ENCODE data around the gene CYP3A7.
"Not testable (repeated sequence)": the region's sequence is repeated elsewhere in the genome, so short reads cannot be mapped to it uniquely, and the experiment has no call there.

Gene CYP3A7

DNA sequence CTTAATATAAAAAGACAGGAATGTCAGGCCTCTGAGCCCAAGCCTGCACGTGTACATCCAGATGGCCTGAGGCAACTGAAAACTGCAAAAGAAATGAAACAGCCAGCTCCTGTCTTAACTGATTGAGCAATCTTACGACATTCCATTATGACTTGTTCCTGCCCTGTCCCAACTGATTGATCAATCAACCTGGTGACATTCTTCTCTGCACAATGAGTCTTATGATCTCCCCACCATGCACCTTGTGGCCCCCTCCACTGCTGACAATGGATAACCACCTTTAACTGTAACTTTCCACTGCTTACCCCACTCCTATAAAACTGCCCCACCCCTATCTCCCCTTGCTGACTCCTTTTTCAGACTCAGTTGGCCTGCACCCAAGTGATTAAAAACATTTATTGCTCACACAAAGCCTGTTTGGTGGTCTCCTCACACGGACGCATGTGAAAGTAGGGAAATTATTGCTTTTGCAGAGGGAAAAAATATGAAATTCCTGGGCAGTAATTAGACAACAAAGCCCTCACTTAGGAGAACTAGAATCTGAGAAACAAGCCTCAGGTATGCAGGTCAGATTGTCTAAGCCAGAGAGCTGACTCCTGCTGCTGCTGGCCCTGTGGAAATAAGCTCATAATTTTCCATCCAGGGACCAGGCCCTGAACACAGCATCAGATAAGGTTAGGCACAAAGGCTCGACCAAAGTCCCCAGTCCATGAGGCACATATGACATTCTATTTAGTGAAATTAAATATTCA, 5.3 kb downstream of the CYP3A7 start:
- DNase-seq, result no peak
- Mint-ChIP-seq H3K4me1 (no peaks in the 10 kb centered on the region), H3K27ac (no peak overlapping the region), H3K27me3 (ENCODE audit: low read depth, poor library complexity) (no peaks in the 10 kb centered on the region), H3K9me3 (no peaks in the 10 kb centered on the region), H3K4me3 (no peak overlapping the region), H3K36me3 (ENCODE audit: low read depth) (no peaks in the 10 kb centered on the region)
- TF ChIP-seq, protein P1, sequence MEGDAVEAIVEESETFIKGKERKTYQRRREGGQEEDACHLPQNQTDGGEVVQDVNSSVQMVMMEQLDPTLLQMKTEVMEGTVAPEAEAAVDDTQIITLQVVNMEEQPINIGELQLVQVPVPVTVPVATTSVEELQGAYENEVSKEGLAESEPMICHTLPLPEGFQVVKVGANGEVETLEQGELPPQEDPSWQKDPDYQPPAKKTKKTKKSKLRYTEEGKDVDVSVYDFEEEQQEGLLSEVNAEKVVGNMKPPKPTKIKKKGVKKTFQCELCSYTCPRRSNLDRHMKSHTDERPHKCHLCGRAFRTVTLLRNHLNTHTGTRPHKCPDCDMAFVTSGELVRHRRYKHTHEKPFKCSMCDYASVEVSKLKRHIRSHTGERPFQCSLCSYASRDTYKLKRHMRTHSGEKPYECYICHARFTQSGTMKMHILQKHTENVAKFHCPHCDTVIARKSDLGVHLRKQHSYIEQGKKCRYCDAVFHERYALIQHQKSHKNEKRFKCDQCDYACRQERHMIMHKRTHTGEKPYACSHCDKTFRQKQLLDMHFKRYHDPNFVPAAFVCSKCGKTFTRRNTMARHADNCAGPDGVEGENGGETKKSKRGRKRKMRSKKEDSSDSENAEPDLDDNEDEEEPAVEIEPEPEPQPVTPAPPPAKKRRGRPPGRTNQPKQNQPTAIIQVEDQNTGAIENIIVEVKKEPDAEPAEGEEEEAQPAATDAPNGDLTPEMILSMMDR (IDR thresholded peaks at IDR 0.05), result no peak

DNA sequence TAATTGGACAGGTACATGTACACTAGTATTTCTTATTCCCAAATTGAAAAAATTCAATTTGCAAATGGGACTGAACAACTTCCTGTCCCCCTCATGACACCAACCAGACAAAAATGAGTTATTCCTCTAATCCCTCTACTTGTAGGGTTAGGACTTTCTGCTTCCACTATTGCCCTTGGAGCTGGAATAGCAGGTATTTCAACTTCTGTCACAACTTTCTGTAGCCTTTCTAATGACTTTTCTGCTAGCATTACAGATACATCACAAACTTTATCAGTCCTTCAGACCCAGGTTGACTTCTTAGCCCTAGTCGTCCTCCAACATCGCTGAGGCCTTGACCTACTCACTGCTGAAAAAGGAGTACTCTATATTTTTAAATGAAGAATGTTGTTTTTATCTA, 6.4 kb downstream of the CYP3A7 start:
- Mint-ChIP-seq H3K4me3 (no peak overlapping the region), H3K27ac (no peak overlapping the region), H3K4me1 (no peaks in the 10 kb centered on the region), H3K27me3 (ENCODE audit: low read depth, poor library complexity) (no peaks in the 10 kb centered on the region), H3K9me3 (no peaks in the 10 kb centered on the region), H3K36me3 (ENCODE audit: low read depth) (no peaks in the 10 kb centered on the region)
- TF ChIP-seq, protein P1 (IDR thresholded peaks at IDR 0.05), result no peak
- no peak for DNase-seq

DNA sequence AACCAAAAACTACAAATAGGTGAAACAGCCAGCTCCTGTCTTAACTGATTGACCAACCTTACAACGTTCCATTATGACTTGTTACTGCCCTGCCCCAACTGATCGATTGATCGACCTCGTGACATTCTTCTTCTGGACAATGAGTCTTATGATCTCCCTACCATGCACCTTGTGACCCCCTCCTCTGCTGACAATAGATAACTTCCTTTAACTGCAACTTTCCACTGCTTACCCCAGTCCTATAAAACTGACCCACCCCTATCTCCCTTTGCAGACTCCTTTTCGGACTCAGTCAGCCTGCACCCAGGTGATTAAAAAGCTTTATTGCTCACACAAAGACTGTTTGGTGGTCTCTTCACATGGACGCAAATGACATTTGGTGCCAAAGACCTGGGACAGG, 11.8 kb downstream of the CYP3A7 start:
- not testable (repeated sequence) for H3K27ac Mint-ChIP-seq; H3K9me3 Mint-ChIP-seq; H3K4me1 Mint-ChIP-seq; DNase-seq; H3K4me3 Mint-ChIP-seq; H3K36me3 Mint-ChIP-seq (ENCODE audit: low read depth)
- peaks cover 15% of the 10 kb centered on the region for H3K27me3 Mint-ChIP-seq (ENCODE audit: low read depth, poor library complexity)

DNA sequence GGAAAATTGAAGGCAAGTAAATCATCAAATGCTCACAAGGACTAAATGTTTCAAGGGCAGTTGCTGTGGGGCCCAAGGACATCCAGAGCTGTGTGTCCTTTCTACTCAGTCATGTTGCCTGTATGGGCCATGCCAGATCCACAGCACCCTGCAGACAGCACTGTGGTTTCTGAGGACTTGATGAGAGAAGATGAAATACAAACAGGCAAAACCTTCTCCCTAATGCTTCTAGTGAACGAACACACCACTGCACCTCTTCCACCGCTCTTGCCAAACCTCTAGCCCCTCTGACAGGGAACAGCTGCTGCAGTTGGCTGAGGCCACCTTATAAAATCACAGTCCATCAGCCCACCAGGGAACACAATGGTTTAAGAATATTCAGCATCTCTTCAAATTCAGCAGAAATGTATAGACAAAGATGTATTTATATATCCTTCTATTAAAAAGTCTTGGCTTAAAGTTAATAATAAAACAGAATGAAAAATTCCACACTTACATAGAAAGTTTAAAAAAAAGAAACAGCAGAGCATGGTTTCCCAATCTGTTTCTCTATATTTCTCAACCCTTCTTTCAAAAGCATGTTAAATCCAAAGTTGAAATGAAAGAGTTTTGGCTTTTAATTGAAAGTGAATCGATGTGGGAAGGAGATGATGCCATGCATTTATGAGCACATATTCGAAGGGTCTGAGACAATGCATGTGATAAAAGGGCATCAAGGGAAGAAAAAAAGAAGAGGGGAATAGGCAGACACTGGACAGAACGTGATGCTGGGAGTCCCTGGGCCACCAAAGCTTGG, 14.0 kb downstream of the CYP3A7 start:
- TF ChIP-seq, protein P1 (IDR thresholded peaks at IDR 0.05), result no peak
- peaks cover 3% of the 10 kb centered on the region for H3K9me3 Mint-ChIP-seq

DNA sequence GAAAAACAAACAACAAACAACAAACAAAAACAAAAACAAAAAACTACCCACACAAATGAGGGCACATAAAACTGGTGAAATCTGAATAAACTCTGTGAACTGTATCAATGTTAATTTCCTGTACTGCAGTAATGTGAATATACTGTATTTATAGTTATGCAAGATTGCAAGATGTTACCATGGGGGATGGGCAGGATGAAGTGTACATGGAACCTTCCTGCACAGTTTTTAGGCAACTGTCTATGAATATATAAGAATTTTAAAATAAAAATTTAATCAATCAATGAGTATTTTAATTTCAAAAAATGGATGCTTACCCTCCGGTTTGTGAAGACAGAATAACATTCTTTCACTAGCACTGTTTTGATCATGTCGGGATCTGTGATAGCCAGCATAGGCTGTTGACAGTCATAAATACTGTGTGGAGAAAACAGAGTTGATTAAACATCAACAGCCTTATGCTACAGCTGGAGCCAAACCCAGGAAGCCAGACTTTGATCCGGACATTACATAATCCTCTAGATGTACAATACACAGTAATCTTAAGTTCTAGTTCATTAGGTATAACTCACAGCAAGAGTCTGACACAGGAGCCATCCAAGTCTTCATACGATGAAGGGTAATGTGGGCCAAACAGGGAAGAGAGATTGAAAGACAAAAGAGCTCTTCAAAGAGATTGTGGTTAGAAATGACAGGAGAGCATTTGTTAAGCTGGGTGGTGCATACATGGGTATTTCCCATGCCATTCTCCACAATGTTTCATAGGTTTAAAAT, 14.8 kb downstream of the CYP3A7 start:
- TF ChIP-seq, protein P1 (IDR thresholded peaks at IDR 0.05), result no peak
- H3K4me3 Mint-ChIP-seq, result no peak overlapping the region
- H3K36me3 Mint-ChIP-seq (ENCODE audit: low read depth), result no peaks in the 10 kb centered on the region

More for the DNA sequence above, 14.0 kb downstream of the CYP3A7 start:
- Mint-ChIP-seq H3K27ac (no peak overlapping the region), H3K4me1 (no peaks in the 10 kb centered on the region), H3K4me3 (no peak overlapping the region), H3K27me3 (ENCODE audit: low read depth, poor library complexity) (peaks cover 16% of the 10 kb centered on the region), H3K36me3 (ENCODE audit: low read depth) (no peaks in the 10 kb centered on the region)
- no peak for DNase-seq

DNA sequence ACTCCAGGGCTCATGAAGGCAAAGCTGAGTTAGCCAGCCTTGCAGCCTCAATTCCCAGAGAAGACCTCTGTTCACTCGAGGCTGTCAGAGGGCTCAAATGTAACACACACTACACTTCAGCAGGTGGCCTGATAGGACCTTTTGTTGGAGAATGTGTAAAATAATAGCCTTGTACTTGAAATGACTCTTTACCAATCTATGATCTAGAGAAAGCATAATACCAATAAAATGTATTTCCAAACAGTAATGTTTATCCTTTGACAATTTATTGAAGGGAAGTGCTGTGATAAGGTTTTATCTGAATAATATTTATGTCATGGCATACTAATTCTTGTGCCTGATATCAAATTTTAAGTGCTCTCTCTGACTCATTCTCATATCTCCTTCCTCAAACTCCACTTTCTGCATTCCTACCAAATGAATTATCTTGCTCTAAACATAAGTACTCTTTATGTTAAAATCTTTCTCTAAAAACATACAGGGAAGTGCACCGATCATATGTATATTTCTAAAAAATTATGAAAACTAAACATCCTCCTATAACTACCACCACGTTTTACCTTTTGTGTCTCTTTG, 20.9 kb downstream of the CYP3A7 start:
- no peak for DNase-seq
- H3K9me3 Mint-ChIP-seq, result peaks cover 8% of the 10 kb centered on the region
- H3K27ac Mint-ChIP-seq, result no peak overlapping the region
- no peak overlapping the region for H3K4me3 Mint-ChIP-seq
- peaks cover 5% of the 10 kb centered on the region for H3K27me3 Mint-ChIP-seq (ENCODE audit: low read depth, poor library complexity)
- H3K4me1 Mint-ChIP-seq, result no peaks in the 10 kb centered on the region
- TF ChIP-seq, protein P1 (IDR thresholded peaks at IDR 0.05), result no peak
- no peaks in the 10 kb centered on the region for H3K36me3 Mint-ChIP-seq (ENCODE audit: low read depth)

More for the DNA sequence above, 14.8 kb downstream of the CYP3A7 start:
- Mint-ChIP-seq H3K27ac (no peak overlapping the region), H3K9me3 (peaks cover 4% of the 10 kb centered on the region), H3K4me1 (no peaks in the 10 kb centered on the region), H3K27me3 (ENCODE audit: low read depth, poor library complexity) (peaks cover 20% of the 10 kb centered on the region)
- no peak for DNase-seq
